Right cardiac atrium (tissue), 5 donors: Measurements from ENCODE around the gene NSMF. TPM values are rescaled to one million over a fixed set of nuclear protein-coding genes. Genes with fewer than 3 reads are reported as not detected.

Experiments used
- ATAC-seq, 2 donors: fragments of 200-7000 bp; cut with Tn5 transposase; one replicate each; pipeline versions ENCODE4 v1.8.0 to v1.9.1; 2020; ENCODE audit warnings: moderate library complexity in 2 of 2, mild to moderate bottlenecking in 1 of 2
- DNase-seq, 3 donors: peaks; one replicate each; pipeline ENCODE4 v3.0.0-alpha.2; 2020
- H3K27ac ChIP-seq: one replicate; pipeline ENCODE4 v1.5.1; 2013; ENCODE audit warnings: mild to moderate bottlenecking, low read length, control low read depth, moderate library complexity
- H3K27me3 ChIP-seq: one replicate; pipeline ENCODE4 v1.6.1; 2013; ENCODE audit not compliant: control insufficient read depth, insufficient read depth
- H3K4me1 ChIP-seq: one replicate; pipeline ENCODE4 v1.6.1; 2013; ENCODE audit warnings: low read length; ENCODE audit not compliant: control insufficient read depth, insufficient read depth
- H3K4me3 ChIP-seq: one replicate; pipeline ENCODE4 v1.5.1; 2013; ENCODE audit warnings: low read length, control low read depth
- H3K9me3 ChIP-seq: one replicate; pipeline ENCODE4 v1.6.1; 2013; ENCODE audit warnings: low read length; ENCODE audit not compliant: control insufficient read depth
- WGBS: extraction: QIAGEN DNeasy Blood & Tissue Kit; methylation state at CpG from one replicate; pipeline ENCODE4 v1.1.7; 2013; 5-methylcytosine and 5-hydroxymethylcytosine counted together
- intact Hi-C, 4 donors: fragments of 100-400 bp; cut with DNase I; formaldehyde crosslinking; loops; one replicate each; pipeline versions ENCODE4 v1.11.0 to v1.14.0; 2022 to 2023
- polyA plus RNA-seq: library from polyadenylated mRNA; stranded (reverse); fragments of 200-250 nt; gene quantifications from one replicate; pipeline ENCODE4 v1.2.3, GENCODE V29; 2013
- total RNA-seq, 4 donors: library from RNA; stranded (reverse); fragmentation: NEBNext Ultra II Directional; extraction: Animal tissue kit (Norgen Biotek cat#: 25700); gene quantifications; one replicate each; pipeline ENCODE4 v1.2.1, GENCODE V29; 2021
- donor health status: healthy with polysubstance abuse.
- donor health status: DM: no; HTN: yes; CAD: no.
- donor health status: DM: no; HTN: no; CAD: no.
- donor health status: DM: no; HTN: yes; CAD: no; lungs with severe emphysema.
- donor health status: DM: yes; HTN: yes; CAD: no.

The NSMF gene
- total and polyA plus RNA-seq, 5 donors: 12.4 to 25.5 (median 18.8) TPM

DNA sequence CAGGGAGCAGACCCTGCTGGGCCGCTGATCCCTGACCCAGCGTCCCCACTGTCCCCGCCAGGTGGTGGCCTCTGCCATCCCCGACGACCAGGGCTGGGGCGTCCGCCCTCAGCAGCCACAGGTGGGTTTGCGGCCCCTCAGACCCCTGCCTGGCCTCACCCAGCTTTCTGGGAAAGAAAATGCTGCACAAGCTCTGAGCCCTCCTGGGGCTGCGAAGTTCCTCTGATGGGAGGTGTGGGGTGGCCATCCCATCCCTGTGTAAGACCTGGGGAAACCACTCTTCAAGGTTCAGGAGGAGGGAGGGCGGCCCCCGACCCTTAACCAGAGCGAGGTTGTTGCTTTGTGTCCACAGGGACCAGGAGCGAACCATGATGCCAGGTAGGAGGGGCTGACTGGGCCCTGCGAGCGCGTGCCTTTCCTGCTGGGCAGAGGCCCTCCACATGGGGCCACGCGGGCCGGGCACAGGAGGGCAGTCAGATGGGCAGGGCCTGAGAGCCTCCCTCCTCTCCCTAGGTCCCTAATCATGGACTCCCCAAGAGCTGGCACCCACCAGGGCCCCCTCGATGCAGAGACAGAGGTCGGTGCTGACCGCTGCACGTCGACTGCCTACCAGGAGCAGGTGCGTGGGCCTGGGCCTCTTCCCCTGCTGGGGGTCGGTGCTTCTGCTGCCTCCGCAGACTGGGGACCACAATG is 28.3 kb downstream of the NSMF start:
- 84% methylated on average over 27 of the region's 27 CpGs for WGBS
- DNase-seq: peak; percentile 13 to 53 (median 50)

DNA sequence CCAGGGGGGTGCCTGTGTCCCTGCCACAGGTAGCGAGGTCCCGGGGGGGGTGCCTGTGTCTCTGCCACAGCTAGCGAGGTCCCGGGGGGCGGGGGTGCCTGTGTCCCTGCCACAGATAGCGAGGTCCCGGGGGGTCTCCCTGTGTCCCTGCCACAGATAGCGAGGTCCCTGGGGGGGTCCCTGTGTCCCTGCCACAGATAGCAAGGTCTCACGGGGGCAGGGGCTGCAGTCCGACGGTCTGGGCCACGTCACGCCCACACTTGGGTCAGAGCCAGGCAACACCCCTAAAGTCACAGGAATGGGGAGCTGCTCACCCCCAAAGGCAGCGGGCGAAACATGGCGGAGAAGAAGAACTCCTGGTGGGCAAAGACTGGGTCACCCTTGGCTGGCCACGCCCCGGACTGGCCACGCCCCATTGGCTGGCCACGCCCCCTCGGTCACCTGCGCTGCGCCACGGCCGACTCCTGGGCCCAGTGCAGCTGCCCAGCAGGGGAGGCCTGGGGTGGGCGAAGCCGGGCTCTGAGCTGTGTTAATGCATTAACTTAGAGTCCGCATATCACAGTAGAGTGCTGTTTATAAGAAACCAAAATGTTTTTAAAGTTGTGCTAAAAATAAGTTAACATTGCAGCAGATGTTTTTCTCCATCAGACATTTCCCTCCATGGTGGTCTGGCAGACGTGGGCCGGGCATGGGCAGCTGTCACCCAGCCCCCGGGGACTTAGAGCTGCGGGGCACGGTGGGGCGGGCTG is 29.0 kb downstream of the NSMF start:
- Histone ChIP-seq H3K4me1 (no peaks in the 10 kb centered on the region), H3K27ac (no peak overlapping the region), H3K9me3 (no peaks in the 10 kb centered on the region), H3K27me3 (no peaks in the 10 kb centered on the region), H3K4me3 (no peak overlapping the region)
- WGBS: 68% methylated on average over 34 of the region's 34 CpGs
- ATAC-seq: no peak
- intact Hi-C loops: no loop called here
- DNase-seq: peak; percentile 21 to 58 (median 56)

More for the DNA sequence above, 28.3 kb downstream of the NSMF start:
- Histone ChIP-seq H3K4me1 (no peaks in the 10 kb centered on the region), H3K4me3 (no peak overlapping the region), H3K27ac (no peak overlapping the region), H3K27me3 (no peaks in the 10 kb centered on the region), H3K9me3 (no peaks in the 10 kb centered on the region)
- no peak for ATAC-seq
- intact Hi-C loops: no loop called here

DNA sequence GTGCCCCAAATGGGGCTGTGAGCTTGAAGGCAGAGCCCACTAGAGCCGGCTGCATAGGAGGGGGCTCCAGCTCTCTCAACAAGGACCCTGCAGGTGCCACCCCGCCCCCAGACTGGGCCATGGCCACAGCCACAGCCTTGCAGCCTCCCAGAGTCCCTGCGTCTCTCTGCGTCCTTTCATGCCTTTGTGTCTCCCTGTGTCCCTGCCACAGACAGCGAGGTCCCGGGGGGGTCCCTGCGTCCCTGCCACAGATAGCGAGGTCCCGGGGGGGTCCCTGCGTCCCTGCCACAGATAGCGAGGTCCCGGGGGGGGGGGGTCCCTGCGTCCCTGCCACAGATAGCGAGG is 29.6 kb downstream of the NSMF start:
- Histone ChIP-seq H3K9me3 (no peaks in the 10 kb centered on the region), H3K4me3 (no peak overlapping the region), H3K27me3 (no peaks in the 10 kb centered on the region), H3K27ac (no peak overlapping the region), H3K4me1 (no peaks in the 10 kb centered on the region)
- peak in 2 of 3 donors; percentile 13 to 46 for DNase-seq
- ATAC-seq: no peak
- intact Hi-C loops: no loop called here
- WGBS: 72% methylated on average over 14 of the region's 14 CpGs

DNA sequence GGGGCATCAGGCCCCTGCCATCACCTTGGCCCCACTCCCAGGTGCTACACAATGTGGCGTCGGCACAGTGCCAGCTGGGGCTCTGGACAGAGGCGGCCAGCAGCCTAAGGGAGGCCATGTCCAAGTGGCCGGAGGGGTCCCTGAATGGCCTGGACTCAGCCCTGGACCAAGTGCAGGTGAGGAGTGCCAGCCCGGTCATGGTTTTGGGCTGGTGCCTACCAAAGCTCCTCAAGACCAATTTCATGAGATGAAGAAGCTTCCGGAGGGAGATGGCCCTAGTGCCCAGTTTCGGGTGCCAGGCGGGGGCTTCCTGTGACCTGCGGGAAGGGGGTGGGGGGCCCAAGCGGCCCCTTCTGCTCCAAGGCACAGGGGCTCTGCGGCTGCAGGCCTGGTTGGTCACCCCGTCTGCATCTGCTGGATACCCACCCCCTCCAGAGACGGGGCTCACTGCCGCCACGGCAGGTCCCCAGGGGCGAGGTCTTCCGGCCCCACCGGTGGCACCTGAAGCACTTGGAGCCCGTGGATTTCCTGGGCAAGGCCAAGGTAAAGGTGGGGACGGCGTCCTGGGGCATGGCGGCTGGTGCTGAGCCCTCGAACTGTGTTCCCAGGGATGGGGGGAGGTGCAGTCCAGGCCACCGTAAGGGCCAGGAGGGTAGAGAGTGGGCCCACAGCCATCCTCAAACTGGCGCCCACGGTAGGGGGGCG is 30.1 kb downstream of the NSMF start:
- ATAC-seq (no peak), DNase-seq (peak; percentile 14 to 65 (median 60))
- intact Hi-C loops: no loop called here
- Histone ChIP-seq H3K9me3 (no peaks in the 10 kb centered on the region), H3K27me3 (no peaks in the 10 kb centered on the region), H3K4me1 (no peaks in the 10 kb centered on the region), H3K4me3 (no peak overlapping the region), H3K27ac (no peak overlapping the region)
- 80% methylated on average over 27 of the region's 27 CpGs for WGBS

DNA sequence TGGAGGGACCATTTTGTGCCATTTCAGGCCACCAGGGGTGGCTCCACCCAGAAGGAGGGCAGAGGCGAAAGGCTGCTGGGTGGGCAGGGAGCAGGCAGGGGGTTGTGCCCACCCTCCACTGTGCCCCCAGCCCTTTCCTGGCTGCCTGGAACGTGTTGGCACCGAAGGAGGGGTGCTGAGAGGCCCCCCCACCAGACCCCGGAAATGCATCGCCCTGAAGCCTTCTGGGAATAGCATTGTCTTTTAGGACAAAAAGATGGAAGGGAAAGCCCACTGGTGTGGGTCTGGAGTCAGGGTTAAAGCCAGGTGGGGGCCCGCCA is 30.9 kb downstream of the NSMF start:
- DNase-seq (peak; percentile 4 to 41 (median 30)), ATAC-seq (no peak)
- H3K27me3 ChIP-seq: no peaks in the 10 kb centered on the region
- no peaks in the 10 kb centered on the region for H3K4me1 ChIP-seq
- no peak overlapping the region for H3K4me3 ChIP-seq
- intact Hi-C loops: no loop called here
- WGBS: 72% methylated on average over 6 of the region's 6 CpGs
- H3K27ac ChIP-seq: no peak overlapping the region
- no peaks in the 10 kb centered on the region for H3K9me3 ChIP-seq

DNA sequence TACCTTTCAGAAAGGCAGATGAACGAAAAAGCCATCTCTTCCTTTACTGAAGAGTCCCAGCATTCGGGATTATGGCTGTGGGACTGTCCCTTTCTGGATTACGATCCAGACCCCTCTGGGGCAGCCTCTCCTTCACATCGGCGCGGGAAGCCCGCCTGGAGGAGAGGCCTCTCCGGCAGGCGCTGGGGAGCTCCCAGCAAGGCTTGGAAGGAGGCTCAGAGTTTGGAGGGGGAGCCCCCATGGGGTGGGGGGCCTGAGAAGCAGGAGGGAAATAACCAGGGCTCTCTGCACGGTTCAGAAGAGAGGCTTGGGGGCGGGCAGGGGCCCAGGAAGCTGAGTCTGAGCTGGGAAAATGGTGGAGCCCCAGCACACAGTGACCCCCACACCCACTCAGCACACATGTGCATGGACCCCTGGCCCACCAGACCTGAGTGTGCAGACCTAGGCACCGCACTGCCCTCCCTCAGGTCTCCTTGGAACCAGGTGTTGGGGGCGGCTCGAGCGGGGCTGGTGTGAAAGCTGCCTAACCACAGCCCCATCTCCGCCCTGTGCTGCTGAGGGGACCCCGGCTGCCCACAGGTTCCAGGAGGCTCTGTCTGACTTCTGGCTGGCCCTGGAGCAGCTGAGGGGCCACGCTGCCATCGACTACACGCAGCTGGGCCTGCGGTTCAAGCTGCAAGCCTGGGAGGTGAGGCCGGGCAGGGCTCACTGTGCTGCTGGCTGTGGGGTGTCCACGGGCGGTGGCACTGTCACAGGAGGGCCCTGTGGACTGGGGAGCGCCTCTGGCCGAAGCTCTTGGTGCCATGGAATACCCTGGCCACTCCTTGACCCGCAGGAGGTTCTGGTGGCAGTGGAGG is 31.5 kb downstream of the NSMF start:
- Histone ChIP-seq H3K27me3 (no peaks in the 10 kb centered on the region), H3K4me3 (no peak overlapping the region), H3K4me1 (no peaks in the 10 kb centered on the region), H3K27ac (no peak overlapping the region), H3K9me3 (no peaks in the 10 kb centered on the region)
- peak; percentile 10 to 44 (median 29) for DNase-seq
- intact Hi-C loops: no loop called here
- 78% methylated on average over 27 of the region's 27 CpGs for WGBS
- no peak for ATAC-seq

DNA sequence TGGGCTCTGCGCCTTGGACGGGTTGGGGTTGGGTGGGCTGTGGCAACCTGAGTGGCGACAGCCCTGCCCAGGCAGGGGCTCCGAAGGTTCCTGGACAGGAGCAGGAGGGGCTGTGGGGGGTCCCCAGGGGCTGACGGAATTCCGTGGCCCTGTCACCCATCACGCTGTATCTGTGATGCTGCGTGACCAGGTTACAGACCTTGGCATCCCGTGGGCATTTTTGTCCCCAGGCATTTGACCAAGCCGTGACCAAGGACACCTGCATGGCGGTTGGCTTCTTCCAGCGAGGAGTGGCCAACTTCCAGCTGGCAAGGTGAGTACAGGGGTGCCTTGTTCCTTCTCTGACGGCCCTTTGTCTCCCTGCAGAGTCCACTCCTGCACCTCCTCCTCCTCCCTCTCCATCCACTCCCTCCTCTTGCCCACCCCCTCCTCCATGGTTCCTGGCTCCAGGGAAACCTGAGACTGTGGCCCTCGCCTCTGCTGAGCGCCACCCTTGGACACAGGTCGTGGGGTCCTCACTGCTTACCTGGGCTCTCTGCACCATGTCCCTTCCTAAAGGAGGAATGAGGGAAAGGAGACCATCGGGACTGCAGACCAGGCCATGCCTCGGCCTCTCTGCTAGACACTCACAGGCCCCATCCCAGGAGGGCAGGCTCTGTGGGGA is 33.0 kb downstream of the NSMF start:
- 82% methylated on average over 18 of the region's 18 CpGs for WGBS
- no peak for ATAC-seq
- Histone ChIP-seq H3K9me3 (no peaks in the 10 kb centered on the region), H3K27me3 (no peaks in the 10 kb centered on the region), H3K27ac (no peak overlapping the region), H3K4me1 (no peaks in the 10 kb centered on the region), H3K4me3 (no peak overlapping the region)
- peak; percentile 17 to 51 (median 49) for DNase-seq
- intact Hi-C loops: no loop called here

DNA sequence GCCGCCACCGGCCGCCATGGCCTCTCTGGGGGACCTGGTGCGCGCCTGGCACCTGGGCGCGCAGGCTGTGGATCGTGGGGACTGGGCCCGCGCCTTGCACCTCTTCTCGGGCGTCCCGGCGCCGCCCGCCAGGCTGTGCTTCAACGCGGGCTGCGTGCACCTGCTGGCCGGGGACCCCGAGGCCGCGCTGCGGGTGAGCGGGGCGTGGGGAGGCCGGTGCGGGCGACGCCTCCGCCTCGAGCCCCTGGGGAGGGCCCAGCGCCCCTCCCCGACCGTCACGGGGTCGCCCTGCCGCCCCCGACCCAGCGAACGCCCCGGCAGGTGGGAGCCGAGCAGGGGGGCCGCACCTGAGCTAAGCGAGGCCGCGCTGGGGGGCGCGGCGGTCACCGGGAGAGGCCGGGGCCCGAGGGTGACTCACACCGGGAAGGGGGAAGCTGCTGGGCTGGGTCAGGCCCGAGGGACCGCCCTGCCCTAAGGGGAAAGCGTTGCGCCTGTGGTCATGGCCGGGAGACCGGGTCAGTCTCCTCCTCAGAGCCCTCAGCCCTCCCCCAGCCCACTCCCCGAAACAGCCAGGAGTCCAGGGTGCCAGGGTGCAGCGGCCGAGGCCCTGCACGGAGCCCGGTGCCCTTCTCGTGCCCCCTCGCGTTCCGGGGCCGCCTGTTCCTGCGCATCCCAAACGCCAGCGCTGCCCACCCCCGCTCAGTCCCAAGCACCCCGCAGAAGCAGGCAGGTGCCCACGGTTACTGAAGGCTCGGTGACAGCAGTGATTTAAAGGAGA is 35.4 kb downstream of the NSMF start:
- H3K27me3 ChIP-seq: no peaks in the 10 kb centered on the region
- H3K4me1 ChIP-seq: no peaks in the 10 kb centered on the region
- ATAC-seq: peak; percentile 30 to 54
- H3K4me3 ChIP-seq: peak overlapping the region; percentile 93
- WGBS: 12% methylated on average over 77 of the region's 77 CpGs
- H3K27ac ChIP-seq: peak overlapping the region; percentile 10
- DNase-seq: peak; percentile 62 to 80 (median 68)
- no peaks in the 10 kb centered on the region for H3K9me3 ChIP-seq
- intact Hi-C loops: no loop called here

DNA sequence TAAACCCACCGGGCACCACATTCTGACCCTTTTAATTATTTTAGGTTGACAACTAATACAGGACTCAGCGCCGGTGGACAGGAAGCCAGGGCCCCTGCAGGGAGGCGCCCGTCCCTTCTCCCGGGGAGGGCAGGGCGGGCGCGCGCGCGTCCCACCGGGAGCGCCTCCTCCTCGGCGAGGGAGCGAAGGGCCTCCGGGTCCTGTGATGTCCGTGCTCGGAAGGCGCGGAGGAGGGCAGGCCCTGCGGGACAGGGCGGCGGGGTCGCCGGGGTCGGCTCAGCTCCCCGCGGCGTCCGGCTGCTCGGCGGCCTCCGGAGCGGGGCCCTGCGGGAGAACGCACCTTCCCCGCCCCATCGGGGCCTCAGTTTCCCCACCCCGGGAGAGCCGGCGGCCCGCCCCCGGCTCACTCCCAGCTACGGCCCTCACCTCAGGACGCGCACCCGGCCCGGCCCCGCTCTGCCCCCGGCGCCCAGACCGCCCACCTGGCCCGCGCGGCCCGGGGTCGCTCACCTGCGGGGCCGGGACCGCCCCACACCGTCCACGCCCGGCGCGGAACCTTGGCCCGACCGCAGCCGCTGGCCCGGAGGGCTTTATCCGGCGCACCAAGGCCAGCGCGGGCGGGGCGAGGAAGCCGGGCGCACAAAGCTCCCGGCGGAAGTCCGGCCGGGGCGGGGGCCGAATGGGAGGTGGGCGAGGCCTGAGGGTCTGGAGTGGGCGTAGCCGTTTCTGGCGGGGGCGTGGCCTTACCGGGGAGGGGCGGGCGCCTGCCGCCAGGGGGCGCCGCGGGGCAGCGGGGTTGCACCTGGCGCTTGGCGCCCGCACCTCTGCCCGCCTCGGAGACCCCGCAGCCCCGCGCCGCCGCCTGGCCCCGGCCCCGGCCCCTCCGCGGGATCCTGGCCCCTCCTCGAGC is 36.3 kb downstream of the NSMF start, which contains the start of the genes EXD3 and NOXA1:
TSS of gene EXD3 (minus strand) at position 559 of the 910 bp plus-strand sequence. CDS start 27,805 bp downstream, outside the sequence.
TSS of gene NOXA1 (plus strand) at position 790 of the 910 bp plus-strand sequence. CDS start 137 bp downstream, outside the sequence.
- DNase-seq: peak; percentile 95 to 98 (median 97)
- Histone ChIP-seq H3K4me1 (no peaks in the 10 kb centered on the region), H3K27me3 (no peaks in the 10 kb centered on the region), H3K9me3 (no peaks in the 10 kb centered on the region), H3K4me3 (peak within 1 kb of the TSS; percentile 93), H3K27ac (peak within 1 kb of the TSS; percentile 13)
- WGBS: under 1% methylated on average over 112 of the region's 113 CpGs
- intact Hi-C loops: no loop called here
- ATAC-seq: peak; percentile 94 to 96
